BLaER1 treated with 17β-estradiol and CSF1 and Interleukin-3, amounts not matched to agents 10 nM and 100 nM (cell line): Measurements from ENCODE around the gene SLC23A2.

Source experiments
- H3K27ac ChIP-seq, 11 experiments: shearing (Covaris generic); formaldehyde crosslinking; 2 replicates each; pipeline ENCODE4 v1.8.1; 2022
- H3K27me3 ChIP-seq, 11 experiments: shearing (Covaris generic); formaldehyde crosslinking; 2 replicates each; pipeline ENCODE4 v1.8.1; 2022
- H3K36me3 ChIP-seq, 11 experiments: shearing (Covaris generic); formaldehyde crosslinking; 2 replicates each; pipeline ENCODE4 v1.8.1; 2022
- H3K4me1 ChIP-seq, 10 experiments: shearing (Covaris generic); formaldehyde crosslinking; 2 replicates each; pipeline ENCODE4 v1.8.1; 2022
- H3K4me2 ChIP-seq, 11 experiments: shearing (Covaris generic); formaldehyde crosslinking; 2 replicates each; pipeline ENCODE4 v1.8.1; 2022
- H3K4me3 ChIP-seq, 10 experiments: shearing (Covaris generic); formaldehyde crosslinking; 2 replicates each; pipeline ENCODE4 v1.8.1; 2022
- H3K9ac ChIP-seq, 11 experiments: shearing (Covaris generic); formaldehyde crosslinking; 2 replicates each; pipeline ENCODE4 v1.8.1; 2022
- H3K9me3 ChIP-seq, 11 experiments: shearing (Covaris generic); formaldehyde crosslinking; replicated peaks in 1 of 11; 2 replicates each; pipeline ENCODE4 v1.8.1; 2022
- H4K20me1 ChIP-seq, 11 experiments: shearing (Covaris generic); formaldehyde crosslinking; 2 replicates each; pipeline ENCODE4 v1.8.1; 2022
- Cebpa-rat ChIP-seq, 11 experiments: shearing (Covaris generic); IDR thresholded peaks; 2 replicates each; pipeline ENCODE4 v1.8.1; 2022

The SLC23A2 gene

DNA sequence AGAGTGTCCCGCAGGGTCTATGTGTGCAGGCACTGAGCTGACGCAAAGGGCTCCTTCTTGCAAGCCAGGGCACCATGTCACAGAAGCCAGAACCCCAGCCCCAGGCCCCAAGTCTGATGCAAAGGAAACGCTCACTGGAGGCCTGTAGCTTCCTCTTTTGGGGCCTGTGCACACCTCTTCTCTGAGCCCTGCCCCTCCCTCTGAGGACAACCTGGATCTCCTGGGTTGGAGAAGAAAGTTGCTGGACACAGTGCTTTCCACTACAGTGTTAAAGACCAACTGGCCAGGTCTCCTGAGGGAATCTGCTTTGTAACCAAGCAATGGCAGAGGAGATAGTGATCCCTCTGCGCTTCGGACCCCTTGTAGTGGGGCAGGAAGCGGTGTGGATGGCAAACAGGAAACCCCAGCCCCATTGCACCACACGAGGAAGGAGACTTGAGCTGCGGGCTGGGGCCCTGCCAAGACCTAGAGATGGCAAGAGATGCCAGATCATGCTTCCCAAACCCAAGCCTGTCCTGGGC lies 189.6 kb downstream of the SLC23A2 start:
- H3K9me3 ChIP-seq = no peaks in the 10 kb centered on the region
- H3K4me2 ChIP-seq = peak overlapping the region; percentile 86 to 100 (median 96)
- peak; percentile 28 to 97 (median 93); a peak in 18 of 22 replicates for TF ChIP-seq Cebpa-rat (IDR thresholded peaks at IDR 0.05)
- peak overlapping the region; percentile 88 to 97 (median 94); a peak in 21 of 22 replicates for H3K9ac ChIP-seq
- H3K27ac ChIP-seq = peak overlapping the region; percentile 93 to 99 (median 98)
- H3K4me1 ChIP-seq = peaks cover 84 to 94% (median 89%) of the 10 kb centered on the region in 10 experiments
- H3K27me3 ChIP-seq = no peaks in the 10 kb centered on the region
- H3K4me3 ChIP-seq = peak overlapping the region; percentile 6 to 77 (median 62); a peak in 17 of 20 replicates
- H3K36me3 ChIP-seq = peaks cover 6 to 46% (median 32%) of the 10 kb centered on the region in 11 experiments; a peak in 19 of 22 replicates
- peaks cover 0 to 35% (median 0%) of the 10 kb centered on the region in 11 experiments; a peak in 6 of 22 replicates for H4K20me1 ChIP-seq

DNA sequence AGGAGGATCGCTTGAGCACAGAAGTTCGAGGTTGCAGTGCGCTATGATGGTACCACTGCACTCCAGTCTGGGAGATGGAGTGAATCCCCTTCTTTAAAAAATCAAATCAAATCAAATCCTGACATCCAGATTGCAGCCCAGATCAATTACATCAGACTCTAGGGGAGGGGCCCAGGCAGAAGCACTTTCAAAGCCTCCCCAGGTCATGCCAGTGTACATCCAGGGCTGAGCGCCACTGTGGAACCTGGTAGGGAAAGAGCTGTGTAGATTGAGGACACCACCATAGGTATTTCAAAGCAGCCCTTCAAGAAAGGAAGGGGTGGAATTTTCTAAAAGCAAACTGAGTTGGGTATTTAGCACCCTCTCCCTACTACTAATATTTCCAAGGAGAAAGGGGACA lies 190.1 kb downstream of the SLC23A2 start:
- no peaks in the 10 kb centered on the region for H3K27me3 ChIP-seq
- H4K20me1 ChIP-seq = peaks cover 0 to 40% (median 0%) of the 10 kb centered on the region in 11 experiments; a peak in 6 of 22 replicates
- TF ChIP-seq Cebpa-rat (IDR thresholded peaks at IDR 0.05) = no peak
- H3K9me3 ChIP-seq = no peaks in the 10 kb centered on the region
- H3K36me3 ChIP-seq = peaks cover 3 to 46% (median 31%) of the 10 kb centered on the region in 11 experiments; a peak in 20 of 22 replicates
- H3K4me2 ChIP-seq = peak overlapping the region; percentile 86 to 100 (median 96)
- H3K4me3 ChIP-seq = peak overlapping the region; percentile 6 to 77 (median 62); a peak in 17 of 20 replicates
- H3K9ac ChIP-seq = peak overlapping the region; percentile 88 to 97 (median 94); a peak in 21 of 22 replicates
- H3K4me1 ChIP-seq = peaks cover 80 to 94% (median 88%) of the 10 kb centered on the region in 10 experiments
- H3K27ac ChIP-seq = peak overlapping the region; percentile 93 to 99 (median 98); a peak in 21 of 22 replicates

DNA sequence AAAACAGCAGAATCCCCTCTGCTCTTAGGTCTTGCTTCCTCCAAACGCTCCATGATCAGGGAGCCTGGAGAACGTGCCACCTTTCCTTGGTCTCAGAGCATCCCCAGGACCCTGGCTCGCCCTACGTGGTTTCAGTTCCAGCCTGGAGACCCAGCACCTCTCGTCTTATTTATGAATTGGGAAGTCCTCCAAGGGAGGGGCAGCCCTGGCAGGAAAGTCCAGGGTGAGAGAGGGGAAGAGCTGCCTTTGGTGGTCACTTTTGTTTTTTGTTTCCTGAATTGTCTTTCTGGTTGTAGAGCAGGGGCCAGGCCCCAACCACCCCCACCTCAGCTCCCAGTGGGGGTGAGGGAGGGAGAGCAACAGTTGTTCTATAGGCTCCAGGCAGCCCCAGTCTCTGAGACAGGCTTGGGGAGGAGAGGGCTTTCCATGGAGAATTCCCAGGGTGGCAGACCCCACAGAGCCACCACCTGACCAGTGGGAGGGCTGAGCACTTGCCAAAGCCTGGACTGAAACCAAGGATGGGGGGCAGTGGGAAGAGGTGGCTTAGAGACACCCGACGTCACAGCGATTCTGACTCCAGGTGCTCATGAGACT lies 190.8 kb downstream of the SLC23A2 start:
- H3K9me3 ChIP-seq = no peaks in the 10 kb centered on the region
- peak overlapping the region; percentile 88 to 97 (median 94); a peak in 21 of 22 replicates for H3K9ac ChIP-seq
- peak overlapping the region; percentile 93 to 99 (median 98); a peak in 21 of 22 replicates for H3K27ac ChIP-seq
- peak overlapping the region; percentile 86 to 100 (median 96) for H3K4me2 ChIP-seq
- no peaks in the 10 kb centered on the region for H3K27me3 ChIP-seq
- H3K4me1 ChIP-seq = peaks cover 72 to 94% (median 87%) of the 10 kb centered on the region in 10 experiments
- H3K4me3 ChIP-seq = peak overlapping the region in 9 of 10 experiments; percentile 29 to 77 (median 54); a peak in 15 of 20 replicates
- H4K20me1 ChIP-seq = peaks cover 0 to 47% (median 0%) of the 10 kb centered on the region in 11 experiments; a peak in 6 of 22 replicates
- no peak for TF ChIP-seq Cebpa-rat (IDR thresholded peaks at IDR 0.05)
- H3K36me3 ChIP-seq = peaks cover 4 to 46% (median 31%) of the 10 kb centered on the region in 11 experiments; a peak in 20 of 22 replicates

DNA sequence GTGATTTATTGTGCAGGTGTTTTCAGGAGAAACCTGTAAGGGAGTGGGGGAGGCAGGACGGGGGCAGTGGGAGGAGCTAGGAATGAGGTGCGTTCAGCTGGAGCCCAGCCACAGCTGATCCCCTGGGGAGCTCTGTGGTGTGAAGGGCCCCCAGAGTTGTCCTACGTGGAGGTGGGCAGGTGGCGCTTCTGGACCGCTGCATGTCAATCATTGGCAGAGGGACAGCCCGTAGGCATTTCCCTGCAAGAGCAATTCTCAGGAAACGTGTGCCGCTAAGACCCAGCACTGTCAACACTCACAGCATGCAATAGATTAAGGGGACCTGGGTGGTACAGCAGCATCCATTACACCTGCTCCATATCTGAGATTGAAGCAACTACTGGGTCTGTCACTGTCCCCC lies 191.6 kb downstream of the SLC23A2 start:
- H4K20me1 ChIP-seq = peaks cover 0 to 55% (median 0%) of the 10 kb centered on the region in 11 experiments; a peak in 6 of 22 replicates
- peaks cover 64 to 91% (median 80%) of the 10 kb centered on the region in 10 experiments for H3K4me1 ChIP-seq
- peak overlapping the region; percentile 86 to 100 (median 96) for H3K4me2 ChIP-seq
- TF ChIP-seq Cebpa-rat (IDR thresholded peaks at IDR 0.05) = no peak
- H3K9me3 ChIP-seq = no peaks in the 10 kb centered on the region
- peak overlapping the region in 8 of 10 experiments; percentile 8 to 77 (median 54); a peak in 12 of 20 replicates for H3K4me3 ChIP-seq
- peaks cover 12 to 53% (median 39%) of the 10 kb centered on the region in 11 experiments for H3K36me3 ChIP-seq
- H3K27me3 ChIP-seq = no peaks in the 10 kb centered on the region
- H3K9ac ChIP-seq = peak overlapping the region in 10 of 11 experiments; percentile 6 to 97 (median 92); a peak in 16 of 22 replicates
- peak overlapping the region in 9 of 11 experiments; percentile 96 to 99 (median 98); a peak in 19 of 22 replicates for H3K27ac ChIP-seq

DNA sequence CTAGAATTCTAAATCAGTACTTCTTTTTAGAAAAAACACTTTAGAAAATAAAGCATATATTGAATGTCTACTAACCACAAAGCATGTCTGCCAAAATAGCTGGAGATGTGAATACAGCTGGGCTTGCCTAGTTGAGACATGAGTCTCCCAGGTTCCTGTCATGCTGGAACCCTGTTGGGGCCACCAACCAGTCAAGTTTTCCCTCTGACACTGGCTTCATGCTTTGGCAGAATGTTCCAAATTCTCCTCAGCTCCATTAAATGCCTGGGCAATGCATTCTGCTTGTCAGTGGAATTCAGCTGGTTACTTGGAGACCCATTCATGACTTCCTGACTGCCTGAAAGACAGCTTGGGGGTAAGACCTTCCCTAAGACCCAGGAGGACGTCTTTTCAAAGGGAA lies 192.4 kb downstream of the SLC23A2 start:
- H4K20me1 ChIP-seq = peaks cover 0 to 63% (median 0%) of the 10 kb centered on the region in 11 experiments; a peak in 6 of 22 replicates
- peaks cover 56 to 89% (median 77%) of the 10 kb centered on the region in 10 experiments for H3K4me1 ChIP-seq
- peak overlapping the region in 9 of 11 experiments; percentile 6 to 97 (median 91); a peak in 11 of 22 replicates for H3K9ac ChIP-seq
- peak overlapping the region; percentile 86 to 100 (median 96) for H3K4me2 ChIP-seq
- peak overlapping the region in 1 of 10 experiments; percentile 19; a peak in 2 of 20 replicates for H3K4me3 ChIP-seq
- H3K27ac ChIP-seq = peak overlapping the region in 10 of 11 experiments; percentile 2 to 99 (median 98); a peak in 17 of 22 replicates
- no peak for TF ChIP-seq Cebpa-rat (IDR thresholded peaks at IDR 0.05)
- no peaks in the 10 kb centered on the region for H3K27me3 ChIP-seq
- H3K36me3 ChIP-seq = peaks cover 14 to 61% (median 47%) of the 10 kb centered on the region in 11 experiments
- H3K9me3 ChIP-seq = no peaks in the 10 kb centered on the region

DNA sequence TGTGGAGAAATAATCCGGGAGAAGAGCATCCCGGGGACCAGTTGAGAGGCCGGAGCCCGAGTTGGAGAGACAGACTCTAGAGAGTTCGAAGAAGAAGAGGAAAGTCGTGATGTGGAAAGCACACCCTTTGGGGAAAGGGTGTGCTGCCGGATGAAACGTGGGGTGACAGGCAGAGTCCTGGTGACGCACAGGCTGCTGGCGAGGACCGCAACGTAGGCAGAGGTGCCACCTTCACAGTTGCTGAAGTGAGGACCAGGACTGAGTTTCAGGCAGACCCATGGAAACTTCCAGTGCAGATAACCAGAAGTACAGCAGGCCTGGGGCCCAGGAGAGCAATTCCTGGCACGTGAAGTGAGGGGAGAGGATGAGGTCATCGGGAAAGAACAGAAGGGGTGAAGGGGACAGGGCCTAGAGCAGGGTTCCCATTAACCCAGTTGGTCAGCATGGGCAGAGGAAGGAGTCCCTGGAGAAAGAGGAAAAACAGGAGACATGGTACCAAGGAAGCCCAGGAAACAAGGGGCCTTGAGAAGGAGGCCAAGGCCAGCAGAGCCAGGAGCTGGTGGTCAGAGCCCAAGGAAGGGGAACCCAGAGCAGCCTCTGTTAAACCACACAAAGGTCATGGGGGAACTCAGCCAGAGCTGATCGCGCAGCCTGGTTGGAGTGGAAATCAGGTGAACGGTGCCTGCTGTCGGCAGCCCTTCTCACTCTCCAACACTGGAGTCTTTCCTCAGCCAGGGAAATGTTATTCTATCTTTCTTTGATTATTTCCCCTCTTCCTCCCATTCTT lies 195.5 kb downstream of the SLC23A2 start:
- no peaks in the 10 kb centered on the region for H3K27me3 ChIP-seq
- H4K20me1 ChIP-seq = peaks cover 0 to 93% (median 0%) of the 10 kb centered on the region in 11 experiments; a peak in 7 of 22 replicates
- H3K4me3 ChIP-seq = no peak overlapping the region
- TF ChIP-seq Cebpa-rat (IDR thresholded peaks at IDR 0.05) = no peak
- peak overlapping the region in 6 of 11 experiments; percentile 6 to 100 (median 62); a peak in 9 of 22 replicates for H3K4me2 ChIP-seq
- no peak overlapping the region for H3K9ac ChIP-seq
- peaks cover 26 to 67% (median 49%) of the 10 kb centered on the region in 10 experiments for H3K4me1 ChIP-seq
- H3K27ac ChIP-seq = peak overlapping the region in 7 of 11 experiments; percentile 4 to 54 (median 27); a peak in 11 of 22 replicates
- H3K36me3 ChIP-seq = peaks cover 41 to 91% (median 77%) of the 10 kb centered on the region in 11 experiments
- H3K9me3 ChIP-seq = no peaks in the 10 kb centered on the region

DNA sequence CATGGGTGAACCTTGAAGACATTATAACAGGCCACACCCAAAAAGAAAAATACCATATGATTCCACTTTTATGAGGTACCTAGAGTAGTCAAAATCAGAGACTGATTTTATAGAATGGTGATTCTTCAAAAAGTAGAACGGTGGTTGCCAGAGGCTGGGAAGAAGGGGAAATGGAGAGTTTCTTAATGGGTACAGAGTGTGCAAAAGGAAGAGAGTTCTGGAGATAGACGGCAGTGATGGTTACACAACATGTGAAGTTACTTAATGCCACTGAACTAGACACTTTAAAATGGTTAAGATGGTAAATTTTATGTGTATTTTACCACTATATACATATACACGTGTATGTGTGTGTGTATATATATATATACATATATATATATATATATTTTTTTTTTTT lies 198.8 kb downstream of the SLC23A2 start:
- Histone ChIP-seq H3K4me2 (no peak overlapping the region), H3K4me1 (peaks cover 0 to 34% (median 15%) of the 10 kb centered on the region in 10 experiments; a peak in 14 of 20 replicates), H3K9me3 (peaks cover 0 to 10% (median 6%) of the 10 kb centered on the region in 11 experiments; a peak in 5 of 22 replicates), H4K20me1 (peaks cover 0 to 96% (median 0%) of the 10 kb centered on the region in 11 experiments; a peak in 5 of 22 replicates), H3K27me3 (no peaks in the 10 kb centered on the region), H3K36me3 (peaks cover 74 to 100% (median 92%) of the 10 kb centered on the region in 11 experiments), H3K27ac (no peak overlapping the region), H3K4me3 (no peak overlapping the region), H3K9ac (no peak overlapping the region)
- TF ChIP-seq Cebpa-rat (IDR thresholded peaks at IDR 0.05) = no peak
